Gastroesophageal sphincter (tissue), 4 donors: ENCODE results near the gene MBOAT7. TPM values are rescaled to one million over a fixed set of nuclear protein-coding genes. Genes with fewer than 3 reads are reported as not detected.
A peak's percentile ranks its signal among the peaks of the same experiment; 100 is the strongest.

Experiments
- ATAC-seq: fragments of 150-250 bp; one replicate; pipeline ENCODE4 v1.9.1; 2016; ENCODE audit warnings: mild to moderate bottlenecking, moderate library complexity
- H3K27ac ChIP-seq, 4 donors: fragments of 200-600 bp; sonication (generic) in 3 of 4; 1 replicate in 3 of 4; 2 replicates in 1 of 4; pipeline ENCODE4 v1.5.1; 2016 to 2019
- H3K27me3 ChIP-seq: fragments of 200-600 bp; sonication (generic); one replicate; pipeline ENCODE4 v1.5.1; 2019
- H3K36me3 ChIP-seq, 2 donors: fragments of 200-600 bp; sonication (generic); one replicate each; pipeline ENCODE4 v1.5.1; 2019; ENCODE audit warnings: control low read depth in 1 of 2
- H3K4me1 ChIP-seq, 3 donors: fragments of 200-600 bp; sonication (generic); 1 replicate in 2 of 3; 2 replicates in 1 of 3; pipeline ENCODE4 v1.5.1; 2016 to 2019; ENCODE audit warnings: control low read depth in 2 of 3
- H3K4me3 ChIP-seq, 2 donors: fragments of 200-600 bp; sonication (generic); one replicate each; pipeline ENCODE4 v1.5.1; 2019; ENCODE audit warnings: mild to moderate bottlenecking in 1 of 2, moderate library complexity in 1 of 2
- H3K9me3 ChIP-seq, 3 donors: fragments of 200-600 bp; sonication (generic); one replicate each; pipeline ENCODE4 v1.5.1; 2017 to 2019; ENCODE audit warnings: control low read depth in 2 of 3
- EP300 ChIP-seq: sonication (generic); formaldehyde crosslinking; IDR thresholded peaks from one replicate; pipeline ENCODE4 v1.6.1; 2017; ENCODE audit warnings: antibody characterized with exemption, mild to moderate bottlenecking
- POLR2A ChIP-seq, 2 donors: fragments of 450-650 bp; IDR thresholded peaks; one replicate each; pipeline ENCODE4 v1.6.1; 2017; ENCODE audit warnings: antibody characterized with exemption in 2 of 2, mild to moderate bottlenecking in 2 of 2, moderate library complexity in 1 of 2
- POLR2AphosphoS5 ChIP-seq: sonication (generic); formaldehyde crosslinking; IDR thresholded peaks from one replicate; pipeline ENCODE4 v1.6.1; 2017; ENCODE audit warnings: antibody characterized with exemption
- WGBS, 2 donors: methylation state at CpG; one replicate each; pipeline ENCODE4 v1.1.5; 2018; ENCODE audit warnings: low coverage in 1 of 2; 5-methylcytosine and 5-hydroxymethylcytosine counted together
- total RNA-seq, 4 donors: library from RNA; depleted of rRNA; stranded (reverse); fragments of >200 nt; gene quantifications; one replicate each; pipeline ENCODE4 v1.1.0, GENCODE V29; 2016
- TF ChIP-seq, protein P1 (sequence below), 4 experiments: fragments of 200-600 bp in 2 of 4; fragments of 450-650 bp in 2 of 4; sonication (generic) in 1 of 4; IDR thresholded peaks; one replicate each; pipeline ENCODE4 v1.5.1; 2017 to 2019; ENCODE audit warnings: antibody characterized with exemption in 4 of 4, mild to moderate bottlenecking in 2 of 4, moderate library complexity in 2 of 4

The MBOAT7 gene
- total RNA-seq, 4 donors from 2014 or later = 28.4 to 64.3 (median 36.5) TPM

DNA sequence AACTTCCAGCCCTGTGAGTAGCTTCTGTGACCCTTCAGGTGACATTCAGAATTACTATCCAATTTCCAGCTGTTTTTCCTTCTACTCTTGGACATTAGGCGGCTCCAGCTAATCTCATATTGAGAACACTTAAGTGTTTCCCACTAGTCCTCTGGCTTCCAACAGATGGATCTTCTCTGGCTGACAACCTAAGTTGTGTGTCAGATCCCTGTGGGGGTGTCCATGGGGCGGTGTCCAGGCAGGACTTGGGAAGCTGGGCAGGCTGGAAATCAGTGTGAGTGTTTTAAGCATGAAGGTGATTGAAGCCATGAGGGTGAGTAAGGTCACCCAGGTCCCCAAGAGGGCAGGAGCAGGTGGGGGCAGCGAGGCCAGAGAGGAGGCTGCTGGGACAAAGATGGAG is 41.7 kb downstream of the MBOAT7 start:
- H3K36me3 ChIP-seq = peaks cover 0 to 100% of the 10 kb centered on the region in 2 donors
- peaks cover 0 to 29% (median 12%) of the 10 kb centered on the region in 3 donors for H3K4me1 ChIP-seq
- peak; percentile 85 for ATAC-seq
- TF ChIP-seq EP300 (no peak), POLR2A (IDR thresholded peaks at IDR 0.05) (no peak), POLR2AphosphoS5 (peak; percentile 60)
- TF ChIP-seq, protein P1, sequence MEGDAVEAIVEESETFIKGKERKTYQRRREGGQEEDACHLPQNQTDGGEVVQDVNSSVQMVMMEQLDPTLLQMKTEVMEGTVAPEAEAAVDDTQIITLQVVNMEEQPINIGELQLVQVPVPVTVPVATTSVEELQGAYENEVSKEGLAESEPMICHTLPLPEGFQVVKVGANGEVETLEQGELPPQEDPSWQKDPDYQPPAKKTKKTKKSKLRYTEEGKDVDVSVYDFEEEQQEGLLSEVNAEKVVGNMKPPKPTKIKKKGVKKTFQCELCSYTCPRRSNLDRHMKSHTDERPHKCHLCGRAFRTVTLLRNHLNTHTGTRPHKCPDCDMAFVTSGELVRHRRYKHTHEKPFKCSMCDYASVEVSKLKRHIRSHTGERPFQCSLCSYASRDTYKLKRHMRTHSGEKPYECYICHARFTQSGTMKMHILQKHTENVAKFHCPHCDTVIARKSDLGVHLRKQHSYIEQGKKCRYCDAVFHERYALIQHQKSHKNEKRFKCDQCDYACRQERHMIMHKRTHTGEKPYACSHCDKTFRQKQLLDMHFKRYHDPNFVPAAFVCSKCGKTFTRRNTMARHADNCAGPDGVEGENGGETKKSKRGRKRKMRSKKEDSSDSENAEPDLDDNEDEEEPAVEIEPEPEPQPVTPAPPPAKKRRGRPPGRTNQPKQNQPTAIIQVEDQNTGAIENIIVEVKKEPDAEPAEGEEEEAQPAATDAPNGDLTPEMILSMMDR (IDR thresholded peaks at IDR 0.05) = no peak
- H3K4me3 ChIP-seq = no peak overlapping the region
- 17% methylated on average over 1 of the region's 3 CpGs; no CpG with 5 or more reads in 1 of the 2 donors for WGBS, 2 donors
- no peaks in the 10 kb centered on the region for H3K9me3 ChIP-seq
- H3K27me3 ChIP-seq = no peaks in the 10 kb centered on the region
- peak overlapping the region in 3 of 4 donors; percentile 12 to 62 (median 45) for H3K27ac ChIP-seq

DNA sequence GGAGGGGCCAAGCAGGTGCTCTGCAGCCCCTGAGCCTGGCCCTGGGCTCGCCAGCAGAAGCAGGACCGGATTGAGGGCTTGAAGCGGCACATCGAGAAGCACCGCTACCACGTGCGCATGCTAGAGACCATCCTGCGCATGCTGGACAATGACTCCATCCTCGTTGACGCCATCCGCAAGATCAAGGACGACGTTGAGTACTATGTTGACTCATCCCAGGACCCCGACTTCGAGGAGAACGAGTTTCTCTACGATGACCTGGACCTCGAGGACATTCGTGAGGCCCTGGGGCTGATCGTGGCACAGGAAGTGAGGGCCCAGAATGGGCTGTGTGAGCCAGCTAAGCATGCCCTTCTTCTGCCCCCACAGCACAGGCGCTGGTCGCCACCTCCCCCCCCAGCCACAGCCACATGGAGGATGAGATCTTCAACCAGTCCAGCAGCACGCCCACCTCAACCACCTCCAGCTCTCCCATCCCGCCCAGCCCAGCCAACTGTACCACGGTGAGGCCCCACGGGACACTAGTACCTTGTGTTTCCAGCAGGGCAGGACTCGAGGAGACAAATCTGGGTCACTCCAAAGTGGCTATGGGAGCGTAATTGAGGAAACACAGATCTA is 43.7 kb downstream of the MBOAT7 start:
- Histone ChIP-seq H3K36me3 (peaks cover 0 to 95% of the 10 kb centered on the region in 2 donors), H3K4me1 (peaks cover 0 to 39% (median 12%) of the 10 kb centered on the region in 3 donors), H3K9me3 (no peaks in the 10 kb centered on the region), H3K4me3 (no peak overlapping the region), H3K27me3 (no peaks in the 10 kb centered on the region), H3K27ac (no peak overlapping the region)
- no peak for ATAC-seq
- WGBS, 2 donors = 80 to 90% methylated on average over 1 to 4 of the region's 28 CpGs
- TF ChIP-seq, protein P1 (IDR thresholded peaks at IDR 0.05) = no peak
- no peak for TF ChIP-seq EP300
- TF ChIP-seq POLR2A (IDR thresholded peaks at IDR 0.05) = no peak
- no peak for TF ChIP-seq POLR2AphosphoS5

DNA sequence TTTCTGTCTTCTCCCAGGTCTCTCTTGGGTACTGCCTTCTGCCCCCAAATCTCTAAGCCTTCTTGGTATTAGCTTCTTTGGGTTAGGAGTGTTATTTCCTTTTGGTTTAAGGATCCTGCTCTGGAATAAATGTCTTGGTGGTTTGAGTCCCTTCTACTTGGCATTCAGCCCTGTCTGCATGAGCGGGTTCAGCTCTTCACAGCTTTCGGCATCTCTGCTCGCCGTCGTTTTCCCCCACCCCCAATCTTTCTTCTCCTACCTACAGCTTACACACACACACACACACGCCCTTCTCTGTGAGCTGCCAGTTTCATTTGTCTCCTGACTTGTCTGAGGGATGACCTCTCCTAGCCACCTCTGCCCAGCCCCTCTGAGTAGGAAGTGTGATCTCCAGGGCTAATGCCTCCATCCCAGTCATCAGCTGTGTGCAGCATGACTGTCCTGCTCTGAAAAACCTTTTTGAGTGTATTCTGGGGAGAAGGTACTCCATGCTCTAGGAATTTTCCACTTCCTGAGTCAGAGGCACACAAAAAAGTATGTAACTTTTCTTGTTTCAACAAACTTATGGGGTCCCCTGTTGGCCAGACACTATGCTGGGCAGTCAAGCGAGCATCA is 47.1 kb downstream of the MBOAT7 start:
- H3K27ac ChIP-seq = no peak overlapping the region
- WGBS, 2 donors = 67 to 83% methylated on average over 3 to 5 of the region's 7 CpGs
- TF ChIP-seq POLR2A (IDR thresholded peaks at IDR 0.05) (no peak), POLR2AphosphoS5 (no peak), EP300 (no peak)
- TF ChIP-seq, protein P1 (IDR thresholded peaks at IDR 0.05) = no peak
- no peaks in the 10 kb centered on the region for H3K27me3 ChIP-seq
- H3K36me3 ChIP-seq = peaks cover 0 to 66% of the 10 kb centered on the region in 2 donors
- peaks cover 2 to 54% (median 26%) of the 10 kb centered on the region in 3 donors for H3K4me1 ChIP-seq
- H3K4me3 ChIP-seq = no peak overlapping the region
- H3K9me3 ChIP-seq = no peaks in the 10 kb centered on the region
- no peak for ATAC-seq

DNA sequence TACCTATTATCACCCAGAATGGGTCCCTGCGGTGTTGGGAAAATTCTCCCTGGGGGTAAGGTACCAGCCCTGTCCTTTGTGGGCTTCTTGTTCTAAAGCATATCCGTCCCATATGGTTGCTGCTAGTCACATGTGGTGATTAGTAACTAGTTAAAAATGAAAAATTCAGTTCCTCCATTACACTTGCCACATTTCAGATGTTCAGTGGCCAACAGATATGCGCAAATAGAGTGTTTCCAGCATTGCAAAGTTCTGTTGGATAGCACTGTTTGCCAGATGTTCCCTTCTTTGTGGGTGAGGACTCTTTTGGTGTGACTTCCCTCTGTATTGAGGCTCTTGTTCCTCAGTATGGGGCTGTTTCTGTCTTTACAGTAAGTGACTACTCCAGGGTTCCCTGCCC is 48.0 kb downstream of the MBOAT7 start:
- H3K36me3 ChIP-seq = peaks cover 0 to 56% of the 10 kb centered on the region in 2 donors
- no peak overlapping the region for H3K4me3 ChIP-seq
- TF ChIP-seq POLR2A (IDR thresholded peaks at IDR 0.05) (no peak), POLR2AphosphoS5 (no peak), EP300 (no peak)
- TF ChIP-seq, protein P1 (IDR thresholded peaks at IDR 0.05) = no peak
- no peaks in the 10 kb centered on the region for H3K9me3 ChIP-seq
- WGBS, 2 donors = 80 to 85% methylated on average over 1 to 3 of the region's 3 CpGs
- H3K27ac ChIP-seq = no peak overlapping the region
- peaks cover 2 to 49% (median 22%) of the 10 kb centered on the region in 3 donors for H3K4me1 ChIP-seq
- no peaks in the 10 kb centered on the region for H3K27me3 ChIP-seq
- ATAC-seq = no peak
